ENCODE results near the gene TMEM163.
"Not testable (repeated sequence)": the region's sequence is repeated elsewhere in the genome, so short reads cannot be mapped to it uniquely, and the experiment has no call there.

The TMEM163 gene

GRCh38 chr2:134489732-134490384 is 228.9 kb downstream of the TMEM163 start:
- no peak for DNase-seq (ENCODE audit: low read depth)

GRCh38 chr2:134482766-134483340 is 235.9 kb downstream of the TMEM163 start:
- DNase-seq (ENCODE audit: low read depth) = no peak

DNA sequence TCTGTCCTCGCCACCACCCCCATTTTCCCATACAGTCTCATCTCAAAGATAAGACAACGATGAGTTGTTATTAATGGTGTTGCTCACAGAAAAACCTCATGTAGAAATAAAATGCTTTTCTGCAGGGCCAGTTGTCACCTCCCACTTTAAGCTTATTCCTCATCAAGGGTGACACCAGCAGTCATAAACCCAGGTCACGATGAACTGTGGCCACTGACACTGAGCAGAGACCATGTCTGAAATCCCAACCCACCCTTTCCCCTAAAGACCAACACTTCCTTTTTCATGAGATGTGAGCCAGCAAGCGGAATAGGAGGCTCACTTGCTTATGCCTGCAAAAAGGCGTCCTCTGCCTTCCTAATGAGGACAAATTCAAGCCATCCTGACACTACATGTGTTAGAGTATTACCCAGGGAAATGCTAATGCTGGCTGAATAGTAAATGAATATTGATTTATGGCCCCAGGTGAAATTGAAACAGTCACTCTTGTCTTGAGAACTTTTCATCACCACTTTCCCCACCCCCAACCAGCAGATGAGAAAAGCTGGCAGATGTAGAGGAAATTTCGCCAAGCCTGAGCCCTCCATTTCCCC is 236.6 kb downstream of the TMEM163 start:
- DNase-seq (ENCODE audit: low read depth) = no peak

DNA sequence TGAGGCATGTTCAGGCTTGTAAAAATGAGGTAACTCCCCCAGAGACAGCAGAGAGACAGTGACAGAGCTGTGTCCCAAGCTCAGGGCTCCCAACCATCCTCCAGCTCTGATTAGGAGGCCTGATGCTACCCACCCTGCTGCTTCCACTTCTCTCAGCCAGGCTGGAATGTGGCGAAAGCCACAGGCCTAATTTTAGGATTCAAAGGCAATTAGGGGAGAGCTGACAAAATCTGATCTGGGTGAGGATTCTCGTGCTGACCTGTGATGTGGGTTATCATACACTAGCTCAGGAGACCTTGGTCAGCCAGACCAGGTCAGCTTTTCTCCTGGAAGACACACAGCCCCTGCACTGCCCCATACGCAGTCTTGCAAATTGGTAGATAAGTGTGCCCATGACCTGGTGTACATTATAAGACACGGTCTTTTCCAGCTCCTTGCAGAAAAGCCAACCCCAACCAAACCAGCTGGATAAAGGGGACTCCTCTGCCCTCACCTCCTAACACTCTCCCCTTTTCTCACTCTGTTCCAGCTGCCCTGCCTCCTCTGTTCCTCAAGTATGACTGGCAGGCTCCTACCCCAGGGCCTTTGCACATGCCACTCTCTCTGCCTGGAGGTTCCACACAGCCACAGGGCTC is 239.0 kb downstream of the TMEM163 start:
- no peak for DNase-seq (ENCODE audit: low read depth)

GRCh38 chr2:134476982-134477381 is 241.8 kb downstream of the TMEM163 start:
- not testable (repeated sequence) for DNase-seq (ENCODE audit: low read depth)

DNA sequence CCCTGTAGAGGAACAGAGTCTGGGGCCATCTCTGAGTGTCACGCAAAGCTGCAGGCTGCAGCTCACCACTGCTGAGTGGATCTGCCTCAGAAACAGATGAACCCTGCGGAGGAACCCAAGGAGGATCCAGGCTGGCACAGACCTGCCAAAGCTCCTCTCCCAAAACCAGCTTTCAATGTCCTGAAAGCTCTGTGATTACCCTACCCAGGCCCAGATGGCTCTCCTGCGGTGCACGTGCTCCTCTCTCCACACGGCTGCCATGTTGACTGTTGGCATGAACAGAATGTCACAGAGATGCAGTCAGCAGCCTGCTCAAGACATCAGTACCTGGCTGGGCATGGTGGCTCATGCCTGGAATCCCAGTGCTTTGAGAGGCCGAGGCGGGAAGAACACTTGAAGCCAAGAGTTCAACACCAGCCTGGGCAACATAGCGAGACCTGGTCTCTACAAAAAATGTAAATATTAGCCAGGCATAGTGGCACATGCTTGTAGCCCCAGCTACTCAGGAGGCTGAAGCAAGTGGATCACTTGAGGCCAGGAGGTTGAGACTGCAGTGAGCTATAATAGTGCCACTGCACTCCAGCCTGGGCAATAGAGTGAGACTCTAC is 248.1 kb downstream of the TMEM163 start:
- DNase-seq (ENCODE audit: low read depth) = no peak

DNA sequence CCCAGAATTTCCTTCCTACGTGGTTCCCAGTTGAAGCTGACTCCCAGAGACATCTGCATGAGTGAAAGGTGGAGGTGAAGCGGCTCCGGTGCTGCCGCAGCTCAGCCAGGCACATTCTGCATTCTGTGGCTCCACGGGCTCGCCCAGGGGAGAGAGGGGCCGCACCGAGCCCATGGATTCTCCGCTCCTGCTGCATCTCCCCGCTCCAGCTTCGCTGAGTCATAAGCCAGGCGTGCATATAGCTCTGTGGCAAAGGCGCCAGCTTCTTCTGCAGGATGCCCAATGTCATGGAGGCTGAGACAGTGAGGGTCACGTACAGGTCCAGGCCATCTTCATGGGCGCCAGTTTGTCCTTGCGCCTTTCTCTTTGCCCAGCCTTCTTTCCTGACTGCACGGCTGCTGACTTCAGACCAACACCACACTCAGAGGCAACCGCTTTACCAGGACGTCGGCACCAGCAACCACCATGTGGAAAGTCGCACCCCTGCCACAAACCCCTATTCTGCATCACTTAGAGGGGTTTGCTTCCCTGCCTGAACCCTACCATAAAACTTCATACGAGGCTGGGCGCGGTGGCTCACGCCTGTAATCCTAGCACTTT is 249.2 kb downstream of the TMEM163 start:
- DNase-seq (ENCODE audit: low read depth) = no peak

DNA sequence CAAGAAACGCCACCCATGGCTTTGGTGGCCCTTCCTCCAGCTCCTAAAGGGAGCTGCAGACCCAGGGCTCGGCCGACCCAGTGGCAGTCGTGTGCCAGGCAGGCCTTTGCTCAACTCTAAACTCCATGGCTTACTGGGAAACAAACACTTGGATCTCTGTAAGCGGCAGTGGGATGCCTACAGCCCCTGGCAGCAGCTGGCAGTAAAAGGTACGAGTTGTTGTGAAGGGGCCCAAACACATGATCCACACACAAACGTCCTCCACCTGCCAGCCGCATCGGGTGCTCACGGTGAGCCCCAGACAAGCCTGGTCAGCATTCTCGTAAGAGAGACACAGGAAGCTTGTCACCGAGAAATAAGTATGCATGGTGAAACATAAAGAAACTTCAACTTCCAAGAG is 250.0 kb downstream of the TMEM163 start:
- no peak for DNase-seq (ENCODE audit: low read depth)

- no peak for DNase-seq (ENCODE audit: low read depth)
These were observed 250.6 kb downstream of the TMEM163 start for GRCh38 chr2:134468164-134468563.

GRCh38 chr2:134466141-134466540 is 252.7 kb downstream of the TMEM163 start:
- DNase-seq (ENCODE audit: low read depth) = no peak

- DNase-seq (ENCODE audit: low read depth) = no peak
These were observed 253.3 kb downstream of the TMEM163 start for GRCh38 chr2:134465228-134466105.

DNA sequence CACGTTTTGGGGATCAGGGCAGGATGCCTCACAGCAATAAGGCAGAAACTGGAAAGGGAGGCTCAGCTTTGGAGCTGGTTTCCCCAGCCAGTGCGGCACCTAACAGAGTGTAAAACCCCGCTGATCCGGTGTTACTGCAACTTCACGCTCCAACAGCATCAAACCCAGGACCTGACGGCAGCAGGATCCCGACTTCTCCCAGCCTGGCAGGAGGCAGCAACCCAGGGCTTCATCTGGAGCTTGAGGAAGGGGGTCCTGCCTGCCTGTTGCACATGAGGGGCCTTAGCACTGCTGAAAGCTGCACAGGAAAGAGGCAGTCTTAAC is 255.1 kb downstream of the TMEM163 start:
- DNase-seq (ENCODE audit: low read depth) = no peak

- no peak for DNase-seq (ENCODE audit: low read depth)
These were observed 255.8 kb downstream of the TMEM163 start for GRCh38 chr2:134462791-134463698.

DNA sequence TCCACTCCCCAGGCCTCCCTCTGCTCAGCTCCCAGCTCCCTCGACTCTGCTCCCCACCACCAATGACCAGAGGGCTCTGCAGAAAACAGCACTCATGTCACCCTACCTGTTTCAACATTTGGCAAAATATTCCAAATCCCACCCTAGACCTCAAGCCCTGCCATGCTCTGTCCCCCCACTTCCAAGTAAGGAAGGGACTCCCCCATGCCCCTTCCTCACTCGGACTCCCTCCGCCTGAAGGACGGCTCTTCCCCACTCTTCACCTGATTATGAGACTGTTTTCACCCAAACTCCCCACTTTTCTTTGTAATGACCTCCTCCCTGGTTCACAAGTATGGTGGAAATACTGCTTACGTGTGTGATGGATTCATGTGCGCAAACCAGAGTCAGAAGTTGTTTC is 256.5 kb downstream of the TMEM163 start:
- no peak for DNase-seq (ENCODE audit: low read depth)

GRCh38 chr2:134461511-134461910 is 257.3 kb downstream of the TMEM163 start:
- no peak for DNase-seq (ENCODE audit: low read depth)

DNA sequence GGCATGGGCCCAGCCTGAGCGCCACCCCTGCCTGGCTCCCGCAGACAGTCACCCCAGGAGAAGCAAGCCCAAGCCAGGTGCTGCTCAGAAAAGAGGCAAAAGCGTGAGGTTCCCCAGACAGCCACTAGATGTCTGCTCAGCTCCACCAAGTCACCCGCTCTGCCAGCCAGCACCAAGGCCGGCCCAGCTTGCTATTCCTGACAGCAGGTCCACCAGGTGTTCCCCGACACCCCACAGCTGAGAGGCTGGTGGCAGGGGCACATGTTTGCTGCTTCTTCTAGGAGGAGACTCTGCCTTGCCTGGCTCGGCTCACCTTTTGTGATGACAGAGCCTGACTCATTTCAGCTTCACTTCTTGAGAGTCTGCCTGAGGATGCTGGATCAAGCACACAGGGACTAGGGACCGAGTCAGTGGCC is 258.2 kb downstream of the TMEM163 start:
- DNase-seq (ENCODE audit: low read depth) = no peak

GRCh38 chr2:134459706-134460406 is 258.9 kb downstream of the TMEM163 start:
- DNase-seq (ENCODE audit: low read depth) = no peak

DNA sequence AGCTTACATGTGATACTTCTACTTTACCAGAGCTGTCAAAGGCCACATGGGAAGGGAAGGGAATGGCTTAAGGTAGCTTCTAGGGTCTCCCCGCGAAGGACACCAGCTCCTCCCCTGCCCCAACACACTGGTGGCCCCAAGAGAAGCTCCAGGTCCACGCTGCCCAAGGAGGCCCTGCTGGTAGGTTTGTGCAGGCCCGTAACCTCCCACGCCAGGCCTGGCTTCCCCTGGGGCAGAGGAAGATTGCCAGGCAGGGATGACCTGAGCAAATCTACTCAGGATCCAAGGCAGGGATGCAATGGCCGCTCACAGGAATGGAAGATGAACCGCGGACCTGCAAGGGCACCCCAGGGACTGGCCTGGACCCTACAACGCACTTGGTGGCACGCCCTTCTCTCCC is 259.9 kb downstream of the TMEM163 start:
- no peak for DNase-seq (ENCODE audit: low read depth)

DNA sequence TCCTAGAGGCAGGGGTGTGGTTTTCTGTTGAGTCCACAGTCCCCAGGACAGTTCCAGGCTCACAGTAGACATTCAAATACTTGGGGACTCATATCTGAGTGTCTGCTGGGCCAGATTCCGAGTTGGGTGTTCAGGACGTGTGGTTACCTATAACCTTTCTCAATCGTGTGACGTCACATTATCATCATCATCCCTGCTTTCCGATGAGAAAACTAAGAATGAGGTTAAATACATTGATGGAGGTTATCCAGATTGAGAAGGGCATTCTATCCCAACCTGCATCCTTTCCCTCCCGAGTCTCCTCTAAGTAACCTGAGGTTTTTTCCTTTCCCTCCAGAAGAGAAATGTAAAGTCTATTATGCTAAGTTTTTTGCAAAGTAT is 260.3 kb downstream of the TMEM163 start:
- DNase-seq (ENCODE audit: low read depth) = no peak
